ENCODE data around the gene CENPA.

GRCh38 chr2:26784570-26785234, 1.2 kb upstream of the CENPA start:
- TF ChIP-seq RFXAP (CRISPR knock-in tag; IDR thresholded peaks at IDR 0.05; ENCODE audit: borderline replicate concordance) = no peak
- TF ChIP-seq ZNF337 (CRISPR knock-in tag; IDR thresholded peaks at IDR 0.05; ENCODE audit: borderline replicate concordance, low read depth) = no peak
- TF ChIP-seq THAP7 (CRISPR knock-in tag; IDR thresholded peaks at IDR 0.05) = no peak
- TF ChIP-seq SIN3A (IDR thresholded peaks at IDR 0.05; ENCODE audit: borderline replicate concordance, low read depth, low read length) = no peak
- TF ChIP-seq ZNF207 (IDR thresholded peaks at IDR 0.05; ENCODE audit: borderline replicate concordance) = no peak
- no peak for TF ChIP-seq ZNF205 (CRISPR knock-in tag; IDR thresholded peaks at IDR 0.05)
- no peak for TF ChIP-seq PRDM15 (CRISPR knock-in tag; IDR thresholded peaks at IDR 0.05)
- no peak for TF ChIP-seq RAD21 (CRISPR knock-in tag; IDR thresholded peaks at IDR 0.05)
- no peak for TF ChIP-seq NFIC (IDR thresholded peaks at IDR 0.05; ENCODE audit: low read length)
- no peak for TF ChIP-seq KAT2B (IDR thresholded peaks at IDR 0.05; ENCODE audit: borderline replicate concordance, low read depth, low read length)
- no peak for TF ChIP-seq POLR2AphosphoS5 (IDR thresholded peaks at IDR 0.05; ENCODE audit: low read depth, low read length)
- no peak for TF ChIP-seq PBX3 (CRISPR knock-in tag; IDR thresholded peaks at IDR 0.05; ENCODE audit: borderline replicate concordance)

Data from HepG2 (cell line).